Lung (tissue), 12 donors: ENCODE results near the gene HOXB8. TPM values are rescaled to one million over a fixed set of nuclear protein-coding genes. Genes with fewer than 3 reads are reported as not detected.

Experiments
- ATAC-seq: fragments of 200-7000 bp; cut with Tn5 transposase; one replicate; pipeline ENCODE4 v1.9.1; 2020; ENCODE audit warnings: moderate number of reproducible peaks; ENCODE audit not compliant: insufficient read depth, low FRiP score
- DNase-seq, 3 donors: peaks; one replicate each; pipeline ENCODE4 v3.0.0-alpha.2; 2013 to 2017
- H3K27ac ChIP-seq, 2 donors: one replicate each; pipeline ENCODE4 v1.5.1; 2013; ENCODE audit warnings: mild to moderate bottlenecking in 2 of 2, moderate library complexity in 2 of 2, control low read depth in 1 of 2, inconsistent platforms in 1 of 2, low read depth in 1 of 2, low read length in 1 of 2
- H3K27me3 ChIP-seq, 3 donors: one replicate each; pipeline ENCODE4 v1.5.1; 2013; ENCODE audit warnings: low read length in 2 of 3; ENCODE audit not compliant: control insufficient read depth in 3 of 3, insufficient read depth in 3 of 3
- H3K36me3 ChIP-seq, 4 donors: one replicate each; pipeline ENCODE4 v1.5.1; 2013; ENCODE audit warnings: low read length in 4 of 4, mild to moderate bottlenecking in 1 of 4, moderate library complexity in 1 of 4; ENCODE audit not compliant: control insufficient read depth in 4 of 4, insufficient read depth in 4 of 4
- H3K4me1 ChIP-seq, 5 donors: one replicate each; pipeline ENCODE4 v1.5.1; 2013; ENCODE audit warnings: low read length in 5 of 5, mild to moderate bottlenecking in 2 of 5, moderate library complexity in 1 of 5; ENCODE audit not compliant: control insufficient read depth in 5 of 5, insufficient read depth in 5 of 5
- H3K4me3 ChIP-seq: one replicate; pipeline ENCODE4 v1.5.1; 2013; ENCODE audit warnings: mild to moderate bottlenecking, control low read depth, moderate library complexity
- H3K9ac ChIP-seq, 2 donors: one replicate each; pipeline ENCODE4 v1.5.1; 2013; ENCODE audit warnings: low read length in 2 of 2, control low read depth in 1 of 2; ENCODE audit not compliant: insufficient read depth in 1 of 2
- H3K9me3 ChIP-seq, 4 donors: one replicate each; pipeline ENCODE4 v1.5.1; 2013; ENCODE audit warnings: low read length in 3 of 4, mild to moderate bottlenecking in 1 of 4, moderate library complexity in 1 of 4; ENCODE audit not compliant: control insufficient read depth in 4 of 4, insufficient read depth in 3 of 4
- CTCF ChIP-seq: IDR thresholded peaks from 2 replicates; pipeline ENCODE4 v1.5.1; 2012; ENCODE audit warnings: mild to moderate bottlenecking; ENCODE audit errors: control extremely low read depth, extremely low read depth
- WGBS, 2 donors: extraction: QIAGEN DNeasy Blood & Tissue Kit; methylation state at CpG; one replicate each; pipeline ENCODE4 v1.1.7; 2013; 5-methylcytosine and 5-hydroxymethylcytosine counted together
- polyA plus RNA-seq, 2 donors: library from polyadenylated mRNA; stranded (reverse); fragments of 200-250 nt; gene quantifications; one replicate each; pipeline ENCODE4 v1.2.1, GENCODE V29; 2013
- total RNA-seq, 2 donors: library from RNA; depleted of rRNA in 1 of 2; stranded (reverse); fragments of >200 nt in 1 of 2; gene quantifications; one replicate each; pipeline ENCODE4 v1.2.1, GENCODE V29; 2014 to 2021
- donor health status: control.
- donor health status: control.
- donor health status: Bipolar disorder and iron deficiency.
- donor health status: healthy.
- donor health status: DM: yes; HTN: yes; CAD: no.

HOXB8 gene
- total and polyA plus RNA-seq, 4 donors: 0.08 to 0.31 (median 0.10) TPM; not detected in 1

GRCh38 chr17:48617471-48618255, 2.6 kb upstream of the HOXB8 start:
- no peak for ATAC-seq
- H3K9me3 ChIP-seq: peaks cover 0 to 2% (median 0%) of the 10 kb centered on the region in 4 donors
- H3K4me3 ChIP-seq: no peak overlapping the region
- peaks cover 18 to 90% (median 84%) of the 10 kb centered on the region in 3 donors for H3K27me3 ChIP-seq
- WGBS, 2 donors: 6 to 11% methylated on average over 40 to 43 of the region's 43 CpGs
- no peak overlapping the region for H3K9ac ChIP-seq
- H3K4me1 ChIP-seq: peaks cover 0 to 17% (median 4%) of the 10 kb centered on the region in 5 donors
- no peak overlapping the region for H3K27ac ChIP-seq
- no peaks in the 10 kb centered on the region for H3K36me3 ChIP-seq
- DNase-seq: peak in 1 of 3 donors; percentile 53
- no peak for TF ChIP-seq CTCF

GRCh38 chr17:48616717-48617470, 1.8 kb upstream of the HOXB8 start:
- peaks cover 0 to 21% (median 4%) of the 10 kb centered on the region in 5 donors for H3K4me1 ChIP-seq
- H3K27me3 ChIP-seq: peaks cover 18 to 90% (median 81%) of the 10 kb centered on the region in 3 donors
- no peak overlapping the region for H3K9ac ChIP-seq
- H3K27ac ChIP-seq: no peak overlapping the region
- no peak overlapping the region for H3K4me3 ChIP-seq
- peaks cover 0 to 2% (median 0%) of the 10 kb centered on the region in 4 donors for H3K9me3 ChIP-seq
- ATAC-seq: no peak
- no peak for DNase-seq
- no peak for TF ChIP-seq CTCF
- WGBS, 2 donors: 33 to 41% methylated on average over 15 of the region's 15 CpGs
- no peaks in the 10 kb centered on the region for H3K36me3 ChIP-seq

GRCh38 chr17:48615963-48616716, 1.0 kb upstream of the HOXB8 start:
- ATAC-seq: no peak
- DNase-seq: no peak
- H3K9ac ChIP-seq: no peak overlapping the region
- no peak overlapping the region for H3K4me3 ChIP-seq
- no peak for TF ChIP-seq CTCF
- WGBS, 2 donors: 34 to 43% methylated on average over 17 of the region's 17 CpGs
- H3K27ac ChIP-seq: no peak overlapping the region
- no peaks in the 10 kb centered on the region for H3K36me3 ChIP-seq
- H3K27me3 ChIP-seq: peaks cover 12 to 90% (median 75%) of the 10 kb centered on the region in 3 donors
- peaks cover 0 to 25% (median 4%) of the 10 kb centered on the region in 5 donors for H3K4me1 ChIP-seq
- peaks cover 0 to 2% (median 0%) of the 10 kb centered on the region in 4 donors for H3K9me3 ChIP-seq
